Measurements from ENCODE around the gene CD40LG.

DNA sequence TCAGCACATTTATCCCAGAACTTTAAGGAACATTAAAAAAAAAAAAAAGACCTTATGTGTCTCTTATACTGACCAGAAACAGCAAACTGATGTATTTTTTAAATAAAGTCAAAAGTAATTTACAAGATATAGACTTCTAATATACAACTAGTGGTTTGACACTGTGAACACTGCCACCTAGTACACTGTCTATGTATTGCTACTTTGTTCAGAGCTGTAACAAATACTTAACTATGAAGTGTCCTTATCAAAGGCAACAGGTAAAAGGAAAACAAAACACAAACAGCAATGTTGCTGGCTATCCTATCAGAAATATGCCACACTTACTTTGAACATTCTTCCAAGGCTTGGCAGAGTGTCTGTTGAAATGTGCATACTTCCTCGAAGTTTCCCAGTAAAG, 60.4 kb downstream of the CD40LG start:
- TF ChIP-seq, protein P1, sequence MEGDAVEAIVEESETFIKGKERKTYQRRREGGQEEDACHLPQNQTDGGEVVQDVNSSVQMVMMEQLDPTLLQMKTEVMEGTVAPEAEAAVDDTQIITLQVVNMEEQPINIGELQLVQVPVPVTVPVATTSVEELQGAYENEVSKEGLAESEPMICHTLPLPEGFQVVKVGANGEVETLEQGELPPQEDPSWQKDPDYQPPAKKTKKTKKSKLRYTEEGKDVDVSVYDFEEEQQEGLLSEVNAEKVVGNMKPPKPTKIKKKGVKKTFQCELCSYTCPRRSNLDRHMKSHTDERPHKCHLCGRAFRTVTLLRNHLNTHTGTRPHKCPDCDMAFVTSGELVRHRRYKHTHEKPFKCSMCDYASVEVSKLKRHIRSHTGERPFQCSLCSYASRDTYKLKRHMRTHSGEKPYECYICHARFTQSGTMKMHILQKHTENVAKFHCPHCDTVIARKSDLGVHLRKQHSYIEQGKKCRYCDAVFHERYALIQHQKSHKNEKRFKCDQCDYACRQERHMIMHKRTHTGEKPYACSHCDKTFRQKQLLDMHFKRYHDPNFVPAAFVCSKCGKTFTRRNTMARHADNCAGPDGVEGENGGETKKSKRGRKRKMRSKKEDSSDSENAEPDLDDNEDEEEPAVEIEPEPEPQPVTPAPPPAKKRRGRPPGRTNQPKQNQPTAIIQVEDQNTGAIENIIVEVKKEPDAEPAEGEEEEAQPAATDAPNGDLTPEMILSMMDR (IDR thresholded peaks at IDR 0.05): peak; percentile 50
- no peak for TF ChIP-seq EZH2 (IDR thresholded peaks at IDR 0.05; ENCODE audit: borderline replicate concordance, insufficient read depth, low read depth, low read length, poor library complexity, severe bottlenecking)
